Measurements from ENCODE around the gene TRAPPC10.

DNA sequence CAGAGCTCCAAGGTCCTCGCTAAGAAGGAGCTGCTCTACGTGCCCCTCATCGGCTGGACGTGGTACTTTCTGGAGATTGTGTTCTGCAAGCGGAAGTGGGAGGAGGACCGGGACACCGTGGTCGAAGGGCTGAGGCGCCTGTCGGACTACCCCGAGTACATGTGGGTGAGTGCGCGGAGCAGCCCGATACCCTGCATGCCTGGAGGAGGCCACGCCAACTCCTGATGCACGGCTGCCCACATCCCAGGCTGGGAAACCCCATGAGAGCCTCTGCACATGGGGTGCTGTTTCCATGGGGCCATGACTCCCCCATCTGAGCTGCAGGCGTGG, 43.0 kb upstream of the TRAPPC10 start:
- TF ChIP-seq POLR2A (IDR thresholded peaks at IDR 0.05; ENCODE audit: low read length) = no peak
- no peak for TF ChIP-seq GATA1 (IDR thresholded peaks at IDR 0.05; ENCODE audit: low read depth, low read length)

All from erythroblast (primary cell).